ENCODE results near the gene SPCS1.

Gene SPCS1

DNA sequence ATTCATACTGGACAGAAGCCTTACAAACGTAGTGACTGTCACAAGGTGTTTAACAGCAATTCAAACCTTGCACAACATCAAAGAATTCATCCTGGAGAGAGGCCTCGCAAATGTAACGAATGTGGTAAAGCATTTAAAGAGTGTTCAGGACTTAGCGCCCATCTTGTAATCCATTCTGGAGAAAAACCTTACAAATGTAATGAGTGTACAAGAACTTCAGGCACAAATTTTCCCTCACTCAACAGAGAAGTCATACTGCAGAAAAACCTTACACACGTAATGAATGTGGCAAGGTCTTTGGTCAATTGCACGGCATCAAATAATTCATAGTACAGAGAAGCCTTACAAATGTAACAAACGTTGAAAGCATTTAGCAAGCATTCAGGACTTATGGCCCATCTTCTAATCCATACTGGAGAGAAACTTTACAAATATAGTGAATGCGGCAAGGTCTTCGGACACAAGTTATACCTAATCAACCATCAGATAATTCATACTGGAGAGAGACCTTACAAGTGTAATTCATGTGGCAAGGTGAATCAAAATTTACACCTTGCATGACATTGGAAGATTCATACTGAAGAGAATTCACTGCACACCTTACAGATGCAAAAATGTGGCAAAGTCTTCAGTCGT is 27.5 kb downstream of the SPCS1 start:
- DNase-seq (ENCODE audit: low read depth) = no peak

- no peak for DNase-seq (ENCODE audit: low read depth)
Observed at GRCh38 chr3:52739730-52740129, 33.8 kb downstream of the SPCS1 start.

- DNase-seq (ENCODE audit: low read depth) = no peak
Observed at GRCh38 chr3:52742418-52743041, 36.6 kb downstream of the SPCS1 start.

DNA sequence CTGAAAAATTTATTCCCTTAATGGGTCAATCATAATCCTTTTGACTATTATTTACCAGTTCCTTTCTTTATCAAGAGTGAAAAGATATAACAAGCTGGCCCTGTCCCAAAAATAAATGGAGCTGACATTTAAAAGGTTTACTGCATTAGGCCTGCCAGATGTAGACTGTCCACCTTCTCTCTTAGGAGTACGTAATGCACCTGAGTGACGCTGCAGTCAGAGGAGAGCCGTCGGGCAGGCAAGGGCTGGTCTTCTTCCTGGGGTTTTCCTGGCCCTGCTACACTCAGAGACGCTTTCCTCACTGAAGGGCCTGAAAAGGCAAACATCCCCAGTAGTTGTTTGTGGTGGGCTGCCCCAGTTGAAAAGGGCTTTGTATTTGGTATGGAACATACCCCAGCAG is 37.2 kb downstream of the SPCS1 start:
- DNase-seq (ENCODE audit: low read depth) = no peak

DNA sequence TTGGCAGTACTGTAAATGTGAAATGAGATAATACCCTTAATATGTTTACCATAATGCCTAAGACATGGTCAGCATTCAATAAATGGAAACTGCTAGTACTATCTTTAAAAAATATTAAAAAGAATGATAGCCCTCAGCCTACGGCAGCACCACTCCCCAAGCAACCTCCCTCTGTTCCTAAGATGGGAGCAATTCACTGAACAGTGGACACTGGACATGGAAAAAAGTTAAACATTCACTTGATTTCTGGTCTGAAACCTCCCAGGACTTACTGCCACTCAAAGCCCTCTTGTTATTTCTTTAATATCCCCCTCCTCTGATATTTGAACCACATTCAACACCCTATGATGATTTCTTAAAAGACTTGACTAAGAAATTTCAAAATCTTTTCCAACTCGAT is 37.8 kb downstream of the SPCS1 start:
- no peak for DNase-seq (ENCODE audit: low read depth)

- DNase-seq (ENCODE audit: low read depth) = no peak
Observed at GRCh38 chr3:52752045-52752660, 46.2 kb downstream of the SPCS1 start.

GRCh38 chr3:52754373-52754772 is 48.5 kb downstream of the SPCS1 start:
- DNase-seq (ENCODE audit: low read depth) = no peak

DNA sequence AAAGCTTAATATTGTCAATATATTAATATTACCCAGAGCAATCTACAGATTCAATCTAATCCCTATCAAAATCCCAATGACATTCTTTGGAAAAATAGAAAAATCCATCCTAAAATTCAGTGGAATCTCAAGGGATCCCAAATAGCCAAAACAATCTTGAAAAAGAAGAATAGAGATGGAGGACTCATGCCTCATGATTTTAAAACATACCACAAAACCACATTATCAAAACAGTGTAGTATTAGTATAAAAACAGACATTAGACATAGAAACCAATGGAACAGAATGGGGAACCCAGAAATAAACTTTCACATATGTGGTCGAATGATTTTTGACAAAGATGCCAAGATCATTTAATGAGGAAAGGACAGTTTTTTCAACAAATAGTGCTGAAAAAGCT is 50.2 kb downstream of the SPCS1 start:
- no peak for DNase-seq (ENCODE audit: low read depth)
